NCI-H69 (cell line): Measurements from ENCODE around the gene COX7A2L.
A peak's percentile ranks its signal among the peaks of the same experiment; 100 is the strongest.
"Not testable (repeated sequence)": the region's sequence is repeated elsewhere in the genome, so short reads cannot be mapped to it uniquely, and the experiment has no call there.

Source experiments
- DNase-seq: peaks from one replicate; lab custom pipeline; 2025; lab: John Stamatoyannopoulos, UW

The COX7A2L gene

GRCh38 chr2:42339191-42339912 lies 21.7 kb downstream of the COX7A2L start:
- DNase-seq: peak; percentile 2

DNA sequence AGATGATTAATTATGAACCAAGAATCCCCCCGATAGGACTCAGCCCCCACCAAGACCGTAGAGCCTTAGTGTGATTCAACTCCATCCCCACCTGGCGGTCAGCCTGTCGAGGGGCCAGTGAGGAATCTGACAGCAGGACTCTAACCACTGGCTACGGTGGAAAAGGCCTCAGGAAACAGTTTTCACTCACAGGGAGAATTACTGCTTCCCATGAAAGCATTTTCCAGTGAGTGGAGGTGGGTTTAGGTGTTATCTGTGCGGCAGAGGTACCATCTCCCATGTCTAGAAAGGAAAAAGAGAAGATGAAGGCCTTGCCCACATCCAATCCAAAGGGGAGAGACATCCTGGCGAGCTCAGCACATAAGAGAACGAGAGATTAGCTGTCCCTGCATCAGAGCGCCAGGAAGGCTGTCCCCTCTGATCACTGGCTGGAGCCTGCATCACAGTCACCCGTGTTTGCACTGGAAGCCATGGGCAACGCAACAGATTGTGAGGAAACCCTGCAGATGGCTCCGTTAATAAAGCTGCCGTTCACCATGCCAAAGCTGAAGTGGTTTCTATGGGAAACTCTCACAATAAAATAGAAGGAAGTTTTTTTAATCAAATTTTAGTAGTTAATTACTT lies 22.3 kb downstream of the COX7A2L start:
- DNase-seq: no peak

- DNase-seq: no peak
These were observed 23.0 kb downstream of the COX7A2L start for GRCh38 chr2:42337846-42338566.

GRCh38 chr2:42337356-42337820 lies 23.6 kb downstream of the COX7A2L start:
- DNase-seq: no peak

- DNase-seq: no peak
These were observed 24.6 kb downstream of the COX7A2L start for GRCh38 chr2:42336361-42336965.

DNA sequence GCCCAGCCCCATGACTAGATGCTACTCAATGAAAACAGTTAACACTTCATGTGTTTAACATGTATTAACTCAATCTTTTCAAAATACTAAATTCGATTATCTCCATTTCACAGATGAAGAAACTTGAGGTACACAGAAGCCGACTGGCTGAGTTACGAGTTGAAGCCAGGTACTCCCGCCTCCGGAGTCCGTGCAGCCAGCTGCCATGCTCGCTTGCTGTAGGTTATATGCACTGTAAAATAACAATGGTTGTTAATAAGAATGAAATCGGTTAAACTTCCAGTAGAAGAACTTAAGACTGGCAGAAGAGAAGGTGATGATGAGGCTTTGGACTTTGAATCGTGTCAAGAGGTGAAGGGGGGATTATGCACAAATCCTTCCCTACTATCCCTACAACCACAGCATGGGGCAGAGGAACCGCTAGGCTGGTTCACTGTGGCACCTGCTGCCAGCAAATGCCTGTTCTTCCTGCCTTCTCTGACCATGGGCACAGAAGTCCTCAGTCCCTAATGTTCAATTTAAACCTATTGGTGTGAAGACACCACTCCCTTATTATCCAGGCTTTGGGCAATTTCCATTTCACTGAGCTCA lies 25.4 kb downstream of the COX7A2L start:
- DNase-seq: no peak

GRCh38 chr2:42334865-42335264 lies 26.2 kb downstream of the COX7A2L start:
- not testable (repeated sequence) for DNase-seq

DNA sequence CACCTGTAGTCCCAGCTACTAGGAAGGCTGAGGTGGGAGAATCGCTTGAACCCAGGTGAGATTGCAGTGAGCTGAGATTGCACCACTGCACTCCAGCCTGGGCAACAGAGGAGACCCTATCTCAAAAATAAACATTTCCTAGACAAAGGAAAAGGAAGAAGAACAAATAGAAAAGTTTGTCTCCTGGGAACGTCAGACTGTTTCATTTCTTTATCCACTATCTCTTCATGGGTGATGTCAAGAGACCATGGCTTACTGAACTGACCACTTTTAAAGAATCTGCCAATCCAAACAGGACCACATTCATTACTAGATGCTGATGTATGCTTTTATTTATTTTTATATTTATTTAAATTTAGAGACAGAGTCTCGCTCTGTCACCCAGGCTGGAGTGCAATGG lies 26.8 kb downstream of the COX7A2L start:
- no peak for DNase-seq

- DNase-seq: no peak
These were observed 27.4 kb downstream of the COX7A2L start for GRCh38 chr2:42333579-42333978.

DNA sequence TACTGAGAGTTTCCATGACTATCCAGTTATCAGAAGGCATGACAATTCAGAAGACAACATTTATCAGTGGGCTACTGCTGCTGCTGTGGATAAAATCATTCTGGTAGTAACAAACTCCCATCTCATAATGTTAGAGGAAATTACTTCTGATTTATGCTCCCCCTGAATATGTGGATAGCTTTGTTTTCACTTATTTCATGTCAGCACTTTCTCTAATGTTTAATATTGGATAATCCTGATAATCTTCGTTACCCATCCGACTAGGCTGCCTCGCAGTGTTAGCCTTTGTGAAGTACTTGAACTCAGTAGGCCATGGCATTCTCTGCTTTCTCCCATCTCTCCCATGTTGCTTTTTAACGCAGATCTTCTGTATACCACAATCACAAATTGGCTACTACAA lies 28.4 kb downstream of the COX7A2L start:
- DNase-seq: no peak

DNA sequence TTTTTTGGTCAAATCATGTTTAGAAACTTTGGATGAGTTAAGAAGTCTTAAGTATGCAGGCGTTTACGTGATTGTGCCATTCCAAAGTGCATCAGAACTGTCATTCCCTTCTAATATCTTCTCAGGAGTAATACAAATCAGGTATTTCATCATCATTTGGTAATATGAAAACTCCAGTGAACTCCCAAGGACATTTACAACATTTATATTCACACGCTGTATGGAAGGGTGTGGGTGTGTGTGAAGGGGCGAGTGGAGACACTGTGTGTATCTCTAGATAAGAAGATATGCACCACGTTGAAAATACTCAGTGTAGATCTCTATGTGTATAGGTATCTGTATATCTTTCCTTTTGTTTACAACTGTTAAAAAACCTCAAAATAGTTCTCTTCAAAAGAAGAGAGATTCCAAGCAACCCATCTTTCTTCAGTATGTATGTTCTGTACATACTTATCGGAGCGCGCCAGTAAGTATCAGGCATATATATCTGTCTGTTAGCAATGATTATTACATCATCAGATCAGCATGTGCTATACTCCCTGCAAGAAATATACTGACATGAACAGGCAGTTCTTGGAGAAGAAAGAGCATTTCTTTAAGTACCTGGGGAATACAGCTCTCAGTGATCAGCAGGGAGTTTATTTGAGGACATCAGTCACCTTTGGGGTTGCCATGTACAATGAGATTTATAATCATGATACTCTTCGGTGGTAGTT lies 29.3 kb downstream of the COX7A2L start:
- DNase-seq: no peak

DNA sequence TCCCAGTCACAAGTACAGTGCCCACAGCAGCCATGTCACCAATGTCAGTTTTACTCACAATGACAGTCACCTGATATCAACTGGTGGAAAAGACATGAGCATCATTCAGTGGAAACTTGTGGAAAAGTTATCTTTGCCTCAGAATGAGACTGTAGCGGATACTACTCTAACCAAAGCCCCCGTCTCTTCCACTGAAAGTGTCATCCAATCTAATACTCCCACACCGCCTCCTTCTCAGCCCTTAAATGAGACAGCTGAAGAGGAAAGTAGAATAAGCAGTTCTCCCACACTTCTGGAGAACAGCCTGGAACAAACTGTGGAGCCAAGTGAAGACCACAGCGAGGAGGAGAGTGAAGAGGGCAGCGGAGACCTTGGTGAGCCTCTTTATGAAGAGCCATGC lies 31.3 kb downstream of the COX7A2L start:
- DNase-seq: no peak

DNA sequence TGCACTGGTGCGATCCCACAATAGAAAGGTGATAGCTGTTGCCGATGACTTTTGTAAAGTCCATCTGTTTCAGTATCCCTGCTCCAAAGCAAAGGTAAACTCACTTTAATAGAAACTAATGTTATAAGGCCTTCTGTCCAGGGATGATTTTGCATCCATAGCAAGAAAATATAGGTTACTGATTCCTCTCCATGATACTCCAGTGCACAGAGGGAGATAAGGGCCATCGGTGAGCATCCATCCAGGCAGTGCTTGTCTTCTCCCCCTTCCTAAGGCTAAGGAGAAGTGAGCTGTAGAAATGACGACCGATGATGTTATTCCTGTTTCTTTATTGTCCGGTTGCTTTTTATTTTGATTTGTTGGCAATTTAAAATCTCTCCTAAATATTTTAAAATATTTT lies 32.1 kb downstream of the COX7A2L start:
- DNase-seq: no peak

- peak; percentile 10 for DNase-seq
These were observed 32.7 kb downstream of the COX7A2L start for GRCh38 chr2:42328148-42328833.

DNA sequence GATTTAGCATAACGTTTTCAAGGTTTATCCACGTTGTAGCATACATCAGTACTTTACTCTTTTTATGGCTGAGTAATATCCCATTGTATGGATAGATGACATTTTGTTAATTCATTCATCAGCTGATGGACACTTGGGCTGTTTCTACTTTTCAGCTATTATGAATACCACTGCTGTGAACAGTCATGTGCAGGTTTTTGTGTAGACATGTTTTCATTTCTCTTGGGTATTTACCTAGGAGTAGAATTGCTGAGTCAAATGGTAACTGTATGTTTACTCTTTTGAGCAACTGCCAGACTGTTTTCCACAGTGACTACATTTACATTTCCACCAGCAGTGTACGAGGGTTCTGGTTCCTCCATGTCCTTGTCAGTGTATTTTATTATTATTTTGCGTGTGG lies 33.9 kb downstream of the COX7A2L start:
- DNase-seq: peak; percentile 50

GRCh38 chr2:42325609-42326008 lies 35.4 kb downstream of the COX7A2L start:
- DNase-seq: no peak

- DNase-seq: no peak
These were observed 36.1 kb downstream of the COX7A2L start for GRCh38 chr2:42324949-42325348.

DNA sequence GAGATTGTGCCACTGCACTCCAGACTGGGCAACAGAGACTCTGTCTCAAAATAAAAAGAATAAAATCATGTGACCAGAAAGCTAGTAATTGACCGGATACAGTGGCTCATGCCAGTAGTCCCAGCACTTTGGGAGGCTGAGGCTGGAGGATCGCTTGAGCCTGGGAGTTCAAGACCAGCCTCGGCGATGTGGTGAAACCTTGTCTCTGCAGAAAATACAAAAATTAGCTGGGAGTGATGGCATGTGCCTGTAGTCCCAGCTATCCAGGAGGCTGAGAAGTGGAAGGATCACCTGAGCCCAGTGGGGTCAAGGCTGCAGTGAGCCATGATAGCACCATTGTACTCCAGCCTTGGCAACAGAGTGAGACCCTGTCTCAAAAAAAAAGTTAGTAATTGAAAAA lies 36.8 kb downstream of the COX7A2L start:
- DNase-seq: no peak

GRCh38 chr2:42321452-42322064 lies 39.5 kb downstream of the COX7A2L start:
- DNase-seq: no peak

GRCh38 chr2:42319265-42319664 lies 41.8 kb downstream of the COX7A2L start:
- DNase-seq: no peak

GRCh38 chr2:42317945-42318344 lies 43.1 kb downstream of the COX7A2L start:
- peak; percentile 30 for DNase-seq
